Measurements from ENCODE around the gene AHDC1. TPM values are rescaled to one million over a fixed set of nuclear protein-coding genes. Genes with fewer than 3 reads are reported as not detected.

Gene AHDC1
- polyA plus RNA-seq, 1 donor from 2014 or later: 5.3 TPM

- TF ChIP-seq CTCF (IDR thresholded peaks at IDR 0.05; ENCODE audit: poor library complexity, severe bottlenecking) (no peak), RAD21 (conservative IDR thresholded peaks at IDR 0.05) (no peak), REST (IDR thresholded peaks at IDR 0.05; ENCODE audit: borderline replicate concordance) (no peak), MXI1 (conservative IDR thresholded peaks at IDR 0.05; ENCODE audit: poor library complexity, severe bottlenecking) (no peak), POLR2AphosphoS5 (IDR thresholded peaks at IDR 0.05) (no peak), SMC3 (conservative IDR thresholded peaks at IDR 0.05; ENCODE audit: poor library complexity) (no peak), TAF1 (IDR thresholded peaks at IDR 0.05; ENCODE audit: low read depth) (no peak)
- Histone ChIP-seq H3K4me2 (ENCODE audit: low read length) (no peak overlapping the region), H3K4me3 (ENCODE audit: low read length) (peak overlapping the region; percentile 97), H3K9me3 (ENCODE audit: low read length) (no peaks in the 10 kb centered on the region), H3K27me3 (ENCODE audit: insufficient read depth, low read depth, low read length) (no peaks in the 10 kb centered on the region), H2AFZ (ENCODE audit: low read depth, low read length) (no peak overlapping the region), H3F3A (ENCODE audit: insufficient read depth, low read length, poor library complexity, severe bottlenecking) (no peaks in the 10 kb centered on the region), H3K36me3 (ENCODE audit: insufficient read depth, low read length) (no peaks in the 10 kb centered on the region), H3K79me2 (replicated peaks; ENCODE audit: insufficient read depth, low read length) (peaks cover 96% of the 10 kb centered on the region), H3K27ac (ENCODE audit: low read length) (no peak overlapping the region), H4K20me1 (ENCODE audit: insufficient read depth) (peaks cover 73% of the 10 kb centered on the region), H3K9ac (ENCODE audit: low read length) (peak overlapping the region; percentile 54), H3K9me2 (ENCODE audit: insufficient read depth, low read length) (no peaks in the 10 kb centered on the region)
Observed at GRCh38 chr1:27596986-27597385, 7.0 kb downstream of the AHDC1 start.

- Histone ChIP-seq H2AFZ (ENCODE audit: low read depth, low read length) (no peak overlapping the region), H3K4me2 (ENCODE audit: low read length) (no peak overlapping the region), H3K9ac (ENCODE audit: low read length) (peak overlapping the region; percentile 14), H4K20me1 (ENCODE audit: insufficient read depth) (peaks cover 66% of the 10 kb centered on the region), H3K27ac (ENCODE audit: low read length) (peak overlapping the region; percentile 20), H3K9me2 (ENCODE audit: insufficient read depth, low read length) (no peaks in the 10 kb centered on the region), H3K9me3 (ENCODE audit: low read length) (no peaks in the 10 kb centered on the region), H3K27me3 (ENCODE audit: insufficient read depth, low read depth, low read length) (no peaks in the 10 kb centered on the region), H3K79me2 (replicated peaks; ENCODE audit: insufficient read depth, low read length) (peaks cover 96% of the 10 kb centered on the region), H3K36me3 (ENCODE audit: insufficient read depth, low read length) (no peaks in the 10 kb centered on the region), H3F3A (ENCODE audit: insufficient read depth, low read length, poor library complexity, severe bottlenecking) (no peaks in the 10 kb centered on the region), H3K4me3 (ENCODE audit: low read length) (peak overlapping the region; percentile 97)
- TF ChIP-seq REST (IDR thresholded peaks at IDR 0.05; ENCODE audit: borderline replicate concordance): no peak
- TF ChIP-seq CTCF (IDR thresholded peaks at IDR 0.05; ENCODE audit: poor library complexity, severe bottlenecking): no peak
- TF ChIP-seq RAD21 (conservative IDR thresholded peaks at IDR 0.05): no peak
- no peak for TF ChIP-seq TAF1 (IDR thresholded peaks at IDR 0.05; ENCODE audit: low read depth)
- no peak for TF ChIP-seq MXI1 (conservative IDR thresholded peaks at IDR 0.05; ENCODE audit: poor library complexity, severe bottlenecking)
- no peak for TF ChIP-seq SMC3 (conservative IDR thresholded peaks at IDR 0.05; ENCODE audit: poor library complexity)
- no peak for TF ChIP-seq EP300 (conservative IDR thresholded peaks at IDR 0.05; ENCODE audit: poor library complexity, severe bottlenecking)
- no peak for TF ChIP-seq EZH2 (IDR thresholded peaks at IDR 0.05; ENCODE audit: borderline replicate concordance, insufficient read depth, low read length, poor library complexity, severe bottlenecking)
- TF ChIP-seq POLR2AphosphoS5 (IDR thresholded peaks at IDR 0.05): no peak
Observed at GRCh38 chr1:27596261-27596660, 7.7 kb downstream of the AHDC1 start.

All from neural cell (in vitro differentiated cells).